ENCODE data around the gene STOML1.

GRCh38 chr15:74013374-74013894, 21.3 kb upstream of the STOML1 start:
- TF ChIP-seq CTCF (conservative IDR thresholded peaks at IDR 0.05; ENCODE audit: low read length), result no peak
- no peak for TF ChIP-seq EZH2phosphoT487 (IDR thresholded peaks at IDR 0.05; ENCODE audit: borderline replicate concordance, low read depth, low read length)

Measured in OCI-LY7 (cell line).